GM20000 (cell line): ENCODE measurements around the gene MCM10.
"Not testable (repeated sequence)": the region's sequence is repeated elsewhere in the genome, so short reads cannot be mapped to it uniquely, and the experiment has no call there.

Experiments used
- DNase-seq: peaks from one replicate; pipeline ENCODE4 v3.0.0; 2012; ENCODE audit warnings: low spot score
- CTCF ChIP-seq: IDR thresholded peaks from 2 replicates; pipeline ENCODE4 v1.5.1; 2012; ENCODE audit warnings: mild to moderate bottlenecking, control low read depth; ENCODE audit errors: extremely low read depth, missing control alignments

Gene MCM10

DNA sequence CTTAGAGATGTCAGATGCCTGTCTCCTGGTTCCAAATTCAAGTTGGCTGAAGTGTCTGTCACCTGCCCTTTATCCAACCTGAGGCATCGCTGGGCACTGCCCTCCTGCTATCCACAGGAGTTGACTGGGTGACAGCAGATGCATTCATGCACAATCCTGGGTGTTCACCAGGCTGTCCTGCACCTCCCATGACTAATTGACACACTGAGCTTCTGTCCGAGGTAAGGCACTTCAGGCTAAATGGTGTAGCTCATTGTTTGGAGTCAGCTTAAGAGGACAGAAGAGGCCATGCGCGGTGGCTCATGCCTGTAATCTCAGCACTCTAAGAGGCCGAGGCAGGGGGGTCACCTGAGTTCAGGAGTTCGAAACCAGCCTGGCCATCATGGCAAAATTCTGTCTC, 70.5 kb downstream of the MCM10 start:
- DNase-seq: no peak
- no peak for TF ChIP-seq CTCF

DNA sequence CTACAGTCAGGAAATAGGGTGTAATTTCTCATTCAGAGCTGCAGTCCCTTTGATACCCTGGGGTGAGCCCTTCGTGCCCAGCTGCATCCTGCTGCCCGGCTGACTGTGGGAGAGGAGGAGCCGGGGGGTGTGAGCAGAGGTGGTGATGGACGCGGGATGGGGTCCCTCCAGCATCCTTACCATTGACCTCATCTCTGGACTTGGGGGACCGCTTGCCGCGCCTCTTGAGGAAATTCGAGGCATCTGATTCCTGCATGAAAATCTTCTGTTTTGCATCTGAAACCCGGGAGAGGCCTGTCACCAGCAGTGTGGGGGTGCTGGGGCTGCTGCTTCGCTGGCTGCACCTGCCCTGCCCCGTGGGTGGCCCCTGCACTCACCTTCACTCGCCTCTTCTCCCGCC, 72.0 kb downstream of the MCM10 start:
- DNase-seq: no peak
- no peak for TF ChIP-seq CTCF

DNA sequence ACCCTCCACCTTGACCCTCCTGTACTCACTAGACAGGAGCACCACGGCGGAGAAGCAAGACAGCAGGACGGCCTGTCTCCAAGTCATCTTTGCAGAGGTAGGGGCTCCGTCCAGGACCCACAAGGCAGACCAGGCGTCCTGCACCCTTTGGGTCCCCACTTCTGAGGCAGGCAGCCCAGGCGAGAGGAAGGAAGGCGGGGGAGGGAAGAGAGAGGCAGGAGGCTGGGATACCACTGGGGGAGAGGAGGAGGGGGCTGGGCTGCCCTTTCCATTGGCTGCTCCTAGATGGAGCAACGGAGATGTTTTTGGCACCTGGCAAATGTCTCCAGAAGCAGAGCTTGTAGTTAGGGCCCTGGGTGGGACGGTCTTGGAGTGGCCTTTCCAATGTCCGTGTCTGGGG, 72.8 kb downstream of the MCM10 start, which contains the start of gene UCMA:
TSS of gene UCMA (minus strand) at position 203 of the 400 bp plus-strand sequence. CDS start at position 87, 116 bp downstream.
- no peak for DNase-seq
- no peak for TF ChIP-seq CTCF

- DNase-seq: not testable (repeated sequence)
Measured at GRCh38 chr10:13234736-13235135, 73.4 kb downstream of the MCM10 start.

DNA sequence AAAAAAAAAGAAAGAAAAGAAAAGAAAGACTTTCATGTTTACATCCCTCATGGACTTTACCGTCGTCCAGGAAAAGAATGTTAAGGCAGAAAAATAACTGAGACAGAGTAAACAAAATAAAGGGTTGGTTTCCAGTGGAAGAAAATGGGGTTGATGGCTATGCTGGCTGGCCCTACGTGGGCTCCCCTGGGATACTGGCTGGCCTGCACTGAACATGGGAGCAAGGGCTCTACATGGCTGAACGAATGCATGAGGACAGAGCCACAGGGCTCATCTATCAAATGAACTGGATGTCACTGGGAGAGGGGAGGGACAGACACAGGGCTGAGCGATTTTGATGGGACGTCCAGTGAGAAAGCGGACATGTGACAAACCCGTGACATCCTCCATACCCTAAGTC, 75.3 kb downstream of the MCM10 start:
- no peak for DNase-seq
- TF ChIP-seq CTCF: no peak

DNA sequence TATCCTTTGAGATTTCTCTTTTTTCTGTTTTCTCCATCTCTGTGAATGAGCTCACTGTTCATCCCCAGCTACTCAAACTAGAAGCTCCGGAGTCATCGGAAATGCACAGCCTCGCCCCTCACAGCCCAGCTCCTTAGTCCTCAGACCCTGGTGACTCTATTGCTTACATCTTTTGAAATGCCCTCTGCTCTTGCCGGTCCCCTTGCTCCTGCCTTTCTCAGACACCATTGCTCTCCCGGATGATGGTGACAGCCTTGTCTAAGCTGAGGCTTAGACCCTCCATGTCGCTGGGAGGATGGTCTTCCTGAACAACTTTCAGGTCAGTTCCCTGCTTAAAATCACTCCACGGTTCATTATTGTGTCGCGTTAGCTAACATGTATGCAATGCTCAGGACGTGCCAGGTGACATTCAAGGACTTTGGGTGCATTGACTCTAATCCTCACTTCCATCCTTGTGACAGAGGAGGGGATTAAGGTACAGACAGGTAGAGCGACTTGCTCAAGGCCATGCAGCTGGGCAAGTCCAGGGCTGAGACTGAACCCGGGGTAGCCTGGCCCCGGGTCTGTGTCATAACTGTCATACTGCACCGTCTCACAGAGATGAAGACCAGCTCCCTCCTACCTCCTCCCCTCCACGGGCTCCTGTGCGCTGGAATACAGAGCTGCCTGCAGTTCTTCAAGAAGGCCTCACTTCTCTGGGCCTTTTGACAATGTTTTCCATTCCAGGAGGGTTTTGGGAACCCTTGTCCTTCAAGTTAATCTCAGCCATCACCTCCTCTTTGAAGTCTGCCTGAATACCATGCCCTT, 77.1 kb downstream of the MCM10 start:
- no peak for TF ChIP-seq CTCF
- no peak for DNase-seq

DNA sequence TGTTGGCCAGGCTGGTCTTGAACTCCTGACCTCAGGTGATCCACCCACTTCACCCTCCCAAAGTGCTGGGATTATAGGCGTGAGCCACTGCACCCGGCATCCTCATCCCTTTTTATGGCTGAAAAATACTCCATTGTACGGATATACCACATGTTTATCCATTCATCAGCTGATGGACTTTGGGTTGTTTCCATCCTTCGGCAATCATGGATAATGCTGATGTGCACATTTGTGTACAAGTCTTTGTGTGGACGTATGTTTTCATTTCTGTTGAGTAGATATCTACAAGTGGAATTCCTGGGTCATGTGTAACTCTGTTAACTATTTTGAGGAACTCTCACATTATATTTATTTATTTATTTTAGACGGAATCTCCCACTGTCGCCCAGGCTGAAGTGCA, 78.6 kb downstream of the MCM10 start:
- no peak for DNase-seq

More for the DNA sequence above, 78.6 kb downstream of the MCM10 start:
- no peak for TF ChIP-seq CTCF
